GM12878 (cell line): Measurements from ENCODE around the gene DNAJC17. TPM values are rescaled to one million over a fixed set of nuclear protein-coding genes. Genes with fewer than 3 reads are reported as not detected.

Source experiments
- HDAC2 ChIP-seq: fragments of 200-600 bp; sonication (generic); IDR thresholded peaks from 2 replicates; pipeline ENCODE4 v1.6.1; 2017
- NFYB ChIP-seq: IDR thresholded peaks from 2 replicates; pipeline ENCODE4 v1.6.1; 2011; ENCODE audit warnings: low read depth, mild to moderate bottlenecking, low read length, improper control_type of control experiment, moderate library complexity; ENCODE audit not compliant: insufficient read depth
- RCOR1 ChIP-seq: conservative IDR thresholded peaks from 2 replicates; pipeline ENCODE4 v1.6.1; 2012; ENCODE audit warnings: low read depth, low read length, improper control_type of control experiment
- SIX5 ChIP-seq: IDR thresholded peaks from 2 replicates; pipeline ENCODE4 v1.6.1; 2011; ENCODE audit warnings: mild to moderate bottlenecking, low read depth, low read length, moderate library complexity; ENCODE audit not compliant: severe bottlenecking
- SRF ChIP-seq, 2 experiments: IDR thresholded peaks; 2 replicates each; pipeline ENCODE4 v1.6.1; 2011; ENCODE audit warnings: low read depth in 2 of 2, low read length in 2 of 2, mild to moderate bottlenecking in 1 of 2, moderate library complexity in 1 of 2
- SUZ12 ChIP-seq: fragments of 200-600 bp; sonication (generic); IDR thresholded peaks from one replicate; pipeline ENCODE4 v1.6.1; 2018; ENCODE audit warnings: antibody characterized with exemption, mild to moderate bottlenecking; ENCODE audit not compliant: unreplicated experiment
- YBX1 ChIP-seq: fragments of 450-650 bp; IDR thresholded peaks from 2 replicates; pipeline ENCODE4 v1.6.1; 2016; ENCODE audit warnings: antibody characterized with exemption
- polyA plus RNA-seq, 11 experiments: library from polyadenylated mRNA; depleted of rRNA in 4 of 11; unstranded in 6 of 11; stranded (reverse) in 5 of 11; fragments of >200 nt; fragmentation: Nextera tagmentation in 4 of 11; fragmentation: Illumina TruSeq in 1 of 11; extraction: Ambion mirVana in 4 of 11; extraction: Trizol in 1 of 11; gene quantifications; 1 replicate in 1 of 11; 2 replicates in 10 of 11; pipeline versions ENCODE4 v1.2.1 to v1.2.3, GENCODE V29; 2011 to 2016; ENCODE audit warnings: inconsistent platforms in 2 of 11, missing spikeins in 2 of 11, low read depth in 1 of 11
- total RNA-seq, 4 experiments: library from RNA; depleted of rRNA in 3 of 4; stranded (reverse); fragments of >200 nt in 3 of 4; fragmentation: Illumina TruSeq in 1 of 4; extraction: Trizol in 1 of 4; gene quantifications; 2 replicates each; pipeline versions ENCODE4 v1.2.1 to v1.2.3, GENCODE V29; 2013 to 2021
- TF ChIP-seq, protein P1 (sequence below): fragments of 450-650 bp; IDR thresholded peaks from 2 replicates; pipeline ENCODE4 v1.6.1; 2017; ENCODE audit warnings: mild to moderate bottlenecking, moderate library complexity
- TF ChIP-seq, protein P2 (sequence below): fragments of 450-650 bp; IDR thresholded peaks from 2 replicates; pipeline ENCODE4 v1.6.1; 2018; ENCODE audit warnings: mild to moderate bottlenecking, low read depth, moderate library complexity; ENCODE audit not compliant: partially characterized antibody
- TF ChIP-seq, protein P3 (sequence below): fragments of 450-650 bp; IDR thresholded peaks from 2 replicates; pipeline ENCODE4 v1.6.1; 2017; ENCODE audit warnings: borderline replicate concordance
- TF ChIP-seq, protein P4 (sequence below): IDR thresholded peaks from 2 replicates; pipeline ENCODE4 v1.6.1; 2012; ENCODE audit warnings: low read depth, low read length, improper control_type of control experiment
- TF ChIP-seq, protein P5 (sequence below): fragments of 450-650 bp; IDR thresholded peaks from 2 replicates; pipeline ENCODE4 v1.6.1; 2017; ENCODE audit warnings: mild to moderate bottlenecking, low read depth, inconsistent platforms; ENCODE audit not compliant: poor library complexity, severe bottlenecking
- TF ChIP-seq, protein P6 (sequence below): IDR thresholded peaks from 2 replicates; pipeline ENCODE4 v1.6.1; 2012; ENCODE audit warnings: low read depth, low read length, improper control_type of control experiment
- TF ChIP-seq, protein P7 (sequence below): IDR thresholded peaks from 2 replicates; pipeline ENCODE4 v1.6.1; 2012; ENCODE audit warnings: mild to moderate bottlenecking, low read depth, low read length

DNAJC17 gene
- total and polyA plus RNA-seq, 10 of the 15 experiments (the other 5 are each of a cell fraction or from before 2014, with no cell fraction given), result 6.1 to 62.8 (median 45.4) TPM

DNA sequence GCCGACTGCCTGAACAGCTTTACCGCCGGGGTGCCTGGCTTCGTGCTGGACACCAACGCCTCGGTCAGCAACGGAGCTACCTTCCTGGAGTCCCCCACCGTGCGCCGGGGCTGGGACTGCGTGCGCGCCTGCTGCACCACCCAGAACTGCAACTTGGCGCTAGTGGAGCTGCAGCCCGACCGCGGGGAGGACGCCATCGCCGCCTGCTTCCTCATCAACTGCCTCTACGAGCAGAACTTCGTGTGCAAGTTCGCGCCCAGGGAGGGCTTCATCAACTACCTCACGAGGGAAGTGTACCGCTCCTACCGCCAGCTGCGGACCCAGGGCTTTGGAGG lies 37.4 kb upstream of the DNAJC17 start (continued):
- TF ChIP-seq, protein P1, sequence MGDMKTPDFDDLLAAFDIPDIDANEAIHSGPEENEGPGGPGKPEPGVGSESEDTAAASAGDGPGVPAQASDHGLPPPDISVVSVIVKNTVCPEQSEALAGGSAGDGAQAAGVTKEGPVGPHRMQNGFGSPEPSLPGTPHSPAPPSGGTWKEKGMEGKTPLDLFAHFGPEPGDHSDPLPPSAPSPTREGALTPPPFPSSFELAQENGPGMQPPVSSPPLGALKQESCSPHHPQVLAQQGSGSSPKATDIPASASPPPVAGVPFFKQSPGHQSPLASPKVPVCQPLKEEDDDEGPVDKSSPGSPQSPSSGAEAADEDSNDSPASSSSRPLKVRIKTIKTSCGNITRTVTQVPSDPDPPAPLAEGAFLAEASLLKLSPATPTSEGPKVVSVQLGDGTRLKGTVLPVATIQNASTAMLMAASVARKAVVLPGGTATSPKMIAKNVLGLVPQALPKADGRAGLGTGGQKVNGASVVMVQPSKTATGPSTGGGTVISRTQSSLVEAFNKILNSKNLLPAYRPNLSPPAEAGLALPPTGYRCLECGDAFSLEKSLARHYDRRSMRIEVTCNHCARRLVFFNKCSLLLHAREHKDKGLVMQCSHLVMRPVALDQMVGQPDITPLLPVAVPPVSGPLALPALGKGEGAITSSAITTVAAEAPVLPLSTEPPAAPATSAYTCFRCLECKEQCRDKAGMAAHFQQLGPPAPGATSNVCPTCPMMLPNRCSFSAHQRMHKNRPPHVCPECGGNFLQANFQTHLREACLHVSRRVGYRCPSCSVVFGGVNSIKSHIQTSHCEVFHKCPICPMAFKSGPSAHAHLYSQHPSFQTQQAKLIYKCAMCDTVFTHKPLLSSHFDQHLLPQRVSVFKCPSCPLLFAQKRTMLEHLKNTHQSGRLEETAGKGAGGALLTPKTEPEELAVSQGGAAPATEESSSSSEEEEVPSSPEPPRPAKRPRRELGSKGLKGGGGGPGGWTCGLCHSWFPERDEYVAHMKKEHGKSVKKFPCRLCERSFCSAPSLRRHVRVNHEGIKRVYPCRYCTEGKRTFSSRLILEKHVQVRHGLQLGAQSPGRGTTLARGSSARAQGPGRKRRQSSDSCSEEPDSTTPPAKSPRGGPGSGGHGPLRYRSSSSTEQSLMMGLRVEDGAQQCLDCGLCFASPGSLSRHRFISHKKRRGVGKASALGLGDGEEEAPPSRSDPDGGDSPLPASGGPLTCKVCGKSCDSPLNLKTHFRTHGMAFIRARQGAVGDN, result peak; percentile 13; the same call in 1 of the 2 replicates
- TF ChIP-seq, protein P2, sequence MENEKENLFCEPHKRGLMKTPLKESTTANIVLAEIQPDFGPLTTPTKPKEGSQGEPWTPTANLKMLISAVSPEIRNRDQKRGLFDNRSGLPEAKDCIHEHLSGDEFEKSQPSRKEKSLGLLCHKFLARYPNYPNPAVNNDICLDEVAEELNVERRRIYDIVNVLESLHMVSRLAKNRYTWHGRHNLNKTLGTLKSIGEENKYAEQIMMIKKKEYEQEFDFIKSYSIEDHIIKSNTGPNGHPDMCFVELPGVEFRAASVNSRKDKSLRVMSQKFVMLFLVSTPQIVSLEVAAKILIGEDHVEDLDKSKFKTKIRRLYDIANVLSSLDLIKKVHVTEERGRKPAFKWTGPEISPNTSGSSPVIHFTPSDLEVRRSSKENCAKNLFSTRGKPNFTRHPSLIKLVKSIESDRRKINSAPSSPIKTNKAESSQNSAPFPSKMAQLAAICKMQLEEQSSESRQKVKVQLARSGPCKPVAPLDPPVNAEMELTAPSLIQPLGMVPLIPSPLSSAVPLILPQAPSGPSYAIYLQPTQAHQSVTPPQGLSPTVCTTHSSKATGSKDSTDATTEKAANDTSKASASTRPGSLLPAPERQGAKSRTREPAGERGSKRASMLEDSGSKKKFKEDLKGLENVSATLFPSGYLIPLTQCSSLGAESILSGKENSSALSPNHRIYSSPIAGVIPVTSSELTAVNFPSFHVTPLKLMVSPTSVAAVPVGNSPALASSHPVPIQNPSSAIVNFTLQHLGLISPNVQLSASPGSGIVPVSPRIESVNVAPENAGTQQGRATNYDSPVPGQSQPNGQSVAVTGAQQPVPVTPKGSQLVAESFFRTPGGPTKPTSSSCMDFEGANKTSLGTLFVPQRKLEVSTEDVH, result no peak
- TF ChIP-seq, protein P3, sequence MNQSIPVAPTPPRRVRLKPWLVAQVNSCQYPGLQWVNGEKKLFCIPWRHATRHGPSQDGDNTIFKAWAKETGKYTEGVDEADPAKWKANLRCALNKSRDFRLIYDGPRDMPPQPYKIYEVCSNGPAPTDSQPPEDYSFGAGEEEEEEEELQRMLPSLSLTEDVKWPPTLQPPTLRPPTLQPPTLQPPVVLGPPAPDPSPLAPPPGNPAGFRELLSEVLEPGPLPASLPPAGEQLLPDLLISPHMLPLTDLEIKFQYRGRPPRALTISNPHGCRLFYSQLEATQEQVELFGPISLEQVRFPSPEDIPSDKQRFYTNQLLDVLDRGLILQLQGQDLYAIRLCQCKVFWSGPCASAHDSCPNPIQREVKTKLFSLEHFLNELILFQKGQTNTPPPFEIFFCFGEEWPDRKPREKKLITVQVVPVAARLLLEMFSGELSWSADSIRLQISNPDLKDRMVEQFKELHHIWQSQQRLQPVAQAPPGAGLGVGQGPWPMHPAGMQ, result no peak
- TF ChIP-seq SRF (IDR thresholded peaks at IDR 0.05; ENCODE audit: low read depth in 2 of 2, low read length in 2 of 2) (0 out of 4 replicates have a peak, but pooled peaks of 1 of the 2 experiments have one; percentile 5), NFYB (no peak), YBX1 (no peak), SIX5 (no peak), RCOR1 (no peak), HDAC2 (no peak), SUZ12 (no peak)
- TF ChIP-seq, protein P4, sequence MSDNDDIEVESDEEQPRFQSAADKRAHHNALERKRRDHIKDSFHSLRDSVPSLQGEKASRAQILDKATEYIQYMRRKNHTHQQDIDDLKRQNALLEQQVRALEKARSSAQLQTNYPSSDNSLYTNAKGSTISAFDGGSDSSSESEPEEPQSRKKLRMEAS, result no peak
- TF ChIP-seq, protein P5, sequence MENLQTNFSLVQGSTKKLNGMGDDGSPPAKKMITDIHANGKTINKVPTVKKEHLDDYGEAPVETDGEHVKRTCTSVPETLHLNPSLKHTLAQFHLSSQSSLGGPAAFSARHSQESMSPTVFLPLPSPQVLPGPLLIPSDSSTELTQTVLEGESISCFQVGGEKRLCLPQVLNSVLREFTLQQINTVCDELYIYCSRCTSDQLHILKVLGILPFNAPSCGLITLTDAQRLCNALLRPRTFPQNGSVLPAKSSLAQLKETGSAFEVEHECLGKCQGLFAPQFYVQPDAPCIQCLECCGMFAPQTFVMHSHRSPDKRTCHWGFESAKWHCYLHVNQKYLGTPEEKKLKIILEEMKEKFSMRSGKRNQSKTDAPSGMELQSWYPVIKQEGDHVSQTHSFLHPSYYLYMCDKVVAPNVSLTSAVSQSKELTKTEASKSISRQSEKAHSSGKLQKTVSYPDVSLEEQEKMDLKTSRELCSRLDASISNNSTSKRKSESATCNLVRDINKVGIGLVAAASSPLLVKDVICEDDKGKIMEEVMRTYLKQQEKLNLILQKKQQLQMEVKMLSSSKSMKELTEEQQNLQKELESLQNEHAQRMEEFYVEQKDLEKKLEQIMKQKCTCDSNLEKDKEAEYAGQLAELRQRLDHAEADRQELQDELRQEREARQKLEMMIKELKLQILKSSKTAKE, result no peak
- TF ChIP-seq, protein P6, sequence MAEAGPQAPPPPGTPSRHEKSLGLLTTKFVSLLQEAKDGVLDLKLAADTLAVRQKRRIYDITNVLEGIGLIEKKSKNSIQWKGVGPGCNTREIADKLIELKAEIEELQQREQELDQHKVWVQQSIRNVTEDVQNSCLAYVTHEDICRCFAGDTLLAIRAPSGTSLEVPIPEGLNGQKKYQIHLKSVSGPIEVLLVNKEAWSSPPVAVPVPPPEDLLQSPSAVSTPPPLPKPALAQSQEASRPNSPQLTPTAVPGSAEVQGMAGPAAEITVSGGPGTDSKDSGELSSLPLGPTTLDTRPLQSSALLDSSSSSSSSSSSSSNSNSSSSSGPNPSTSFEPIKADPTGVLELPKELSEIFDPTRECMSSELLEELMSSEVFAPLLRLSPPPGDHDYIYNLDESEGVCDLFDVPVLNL, result no peak
- TF ChIP-seq, protein P7, sequence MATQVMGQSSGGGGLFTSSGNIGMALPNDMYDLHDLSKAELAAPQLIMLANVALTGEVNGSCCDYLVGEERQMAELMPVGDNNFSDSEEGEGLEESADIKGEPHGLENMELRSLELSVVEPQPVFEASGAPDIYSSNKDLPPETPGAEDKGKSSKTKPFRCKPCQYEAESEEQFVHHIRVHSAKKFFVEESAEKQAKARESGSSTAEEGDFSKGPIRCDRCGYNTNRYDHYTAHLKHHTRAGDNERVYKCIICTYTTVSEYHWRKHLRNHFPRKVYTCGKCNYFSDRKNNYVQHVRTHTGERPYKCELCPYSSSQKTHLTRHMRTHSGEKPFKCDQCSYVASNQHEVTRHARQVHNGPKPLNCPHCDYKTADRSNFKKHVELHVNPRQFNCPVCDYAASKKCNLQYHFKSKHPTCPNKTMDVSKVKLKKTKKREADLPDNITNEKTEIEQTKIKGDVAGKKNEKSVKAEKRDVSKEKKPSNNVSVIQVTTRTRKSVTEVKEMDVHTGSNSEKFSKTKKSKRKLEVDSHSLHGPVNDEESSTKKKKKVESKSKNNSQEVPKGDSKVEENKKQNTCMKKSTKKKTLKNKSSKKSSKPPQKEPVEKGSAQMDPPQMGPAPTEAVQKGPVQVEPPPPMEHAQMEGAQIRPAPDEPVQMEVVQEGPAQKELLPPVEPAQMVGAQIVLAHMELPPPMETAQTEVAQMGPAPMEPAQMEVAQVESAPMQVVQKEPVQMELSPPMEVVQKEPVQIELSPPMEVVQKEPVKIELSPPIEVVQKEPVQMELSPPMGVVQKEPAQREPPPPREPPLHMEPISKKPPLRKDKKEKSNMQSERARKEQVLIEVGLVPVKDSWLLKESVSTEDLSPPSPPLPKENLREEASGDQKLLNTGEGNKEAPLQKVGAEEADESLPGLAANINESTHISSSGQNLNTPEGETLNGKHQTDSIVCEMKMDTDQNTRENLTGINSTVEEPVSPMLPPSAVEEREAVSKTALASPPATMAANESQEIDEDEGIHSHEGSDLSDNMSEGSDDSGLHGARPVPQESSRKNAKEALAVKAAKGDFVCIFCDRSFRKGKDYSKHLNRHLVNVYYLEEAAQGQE, result no peak
- TF ChIP-seq, all 136 proteins: peak for 5
